OCI-M2 (cell line): Measurements from ENCODE around the gene TMEM204.

Experiments used
- DNase-seq: peaks from one replicate; lab custom pipeline; 2025; ENCODE audit not compliant: unreplicated experiment; lab: John Stamatoyannopoulos, UW

Gene TMEM204

DNA sequence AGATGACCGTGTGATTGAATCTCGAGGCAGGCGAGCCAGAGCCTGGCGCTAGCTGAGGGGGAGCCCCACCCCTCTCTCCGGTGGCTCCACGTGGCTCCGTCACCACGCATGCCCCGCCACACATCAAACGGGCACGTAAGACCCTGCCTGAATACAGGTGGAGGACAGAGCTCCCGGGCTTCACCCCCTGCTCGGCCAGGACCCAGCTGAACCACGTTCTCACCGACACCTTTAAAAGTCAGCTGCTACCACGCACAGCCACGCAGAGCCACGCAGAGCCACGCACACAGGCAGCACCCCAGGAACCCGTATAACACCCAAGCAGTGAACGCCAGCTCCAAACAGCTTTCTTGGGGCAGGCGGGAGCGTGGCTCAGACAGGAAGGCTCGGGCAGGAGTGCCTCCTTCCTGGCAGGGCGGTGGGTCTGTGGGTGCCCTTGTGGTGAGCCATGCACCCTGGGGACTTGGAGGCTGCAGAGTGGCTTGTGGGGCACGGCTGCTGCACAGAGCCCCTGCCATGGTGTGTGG, 4.4 kb downstream of the TMEM204 start:
- DNase-seq, result no peak

DNA sequence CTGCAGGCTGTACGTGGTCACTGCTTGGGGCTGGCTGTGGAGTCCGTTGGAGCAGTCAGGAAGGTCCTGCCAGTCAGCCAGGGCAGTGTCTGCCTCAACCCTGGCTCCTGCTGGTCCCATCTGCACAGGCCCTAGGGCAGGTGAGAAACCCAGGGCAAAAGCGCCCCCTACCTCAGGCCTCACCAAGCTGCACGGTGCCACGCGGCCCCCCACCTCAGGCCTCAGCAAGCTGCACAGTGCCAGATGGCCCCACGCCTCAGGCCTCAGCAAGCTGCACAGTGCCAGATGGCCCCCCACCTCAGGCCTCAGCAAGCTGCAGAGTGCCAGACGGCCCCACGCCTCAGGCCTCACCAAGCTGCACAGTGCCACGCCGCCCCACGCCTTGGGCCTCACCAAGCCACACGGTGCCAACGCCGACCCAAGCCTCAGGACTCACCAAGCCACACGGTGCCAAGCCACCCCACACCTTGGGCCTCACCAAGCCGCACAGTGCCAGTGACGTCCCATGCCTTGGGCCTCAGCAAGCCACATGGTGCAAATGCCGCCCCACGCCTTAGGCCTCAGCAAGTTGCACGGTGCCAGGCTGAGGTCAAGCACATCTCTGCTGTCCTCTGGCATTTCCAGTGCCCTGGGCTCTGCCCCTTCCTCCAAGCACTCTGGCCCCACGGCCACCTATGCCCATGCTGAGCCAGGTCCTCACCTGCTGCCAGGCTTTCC, 5.5 kb downstream of the TMEM204 start:
- no peak for DNase-seq

DNA sequence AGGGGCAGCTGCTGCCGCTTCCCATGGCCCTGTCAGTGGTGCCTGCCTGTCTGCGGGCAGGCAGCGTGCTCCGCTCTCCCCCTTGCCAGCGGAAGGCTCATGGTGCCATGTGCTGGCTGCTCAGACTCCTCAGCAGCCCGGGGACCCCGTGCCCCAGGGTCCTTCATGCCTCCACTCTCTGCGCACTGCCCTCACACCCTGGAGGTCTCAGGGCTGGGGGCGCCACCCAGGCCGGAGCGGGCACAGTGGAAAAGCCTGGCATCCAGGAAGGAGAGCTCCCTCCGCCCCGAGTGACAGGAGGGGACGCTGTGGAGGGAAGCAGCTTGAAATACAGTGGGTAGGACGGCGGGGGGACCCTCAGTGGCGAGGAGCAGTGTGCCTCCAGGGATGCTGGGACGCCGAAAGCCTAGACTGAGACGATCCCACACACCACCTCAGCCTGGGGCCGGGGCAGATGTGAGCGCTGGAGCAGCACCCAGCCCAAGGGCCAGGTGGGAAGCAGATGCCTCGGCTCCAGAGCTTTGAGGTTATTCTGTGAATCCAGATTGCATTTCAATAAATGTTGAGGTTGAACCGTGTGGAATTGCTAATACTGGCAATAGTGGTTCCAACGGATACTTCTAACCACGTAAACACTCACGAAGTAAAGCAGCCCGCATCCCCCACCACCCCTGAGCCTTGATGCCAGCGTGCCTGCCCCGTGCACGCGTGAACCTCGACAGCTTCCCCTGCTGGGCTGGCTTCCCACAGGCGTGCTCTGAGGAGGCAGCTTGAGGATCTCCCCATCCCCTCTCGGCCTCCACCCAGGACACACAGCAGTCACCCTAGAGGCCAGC, 6.5 kb downstream of the TMEM204 start:
- no peak for DNase-seq

DNA sequence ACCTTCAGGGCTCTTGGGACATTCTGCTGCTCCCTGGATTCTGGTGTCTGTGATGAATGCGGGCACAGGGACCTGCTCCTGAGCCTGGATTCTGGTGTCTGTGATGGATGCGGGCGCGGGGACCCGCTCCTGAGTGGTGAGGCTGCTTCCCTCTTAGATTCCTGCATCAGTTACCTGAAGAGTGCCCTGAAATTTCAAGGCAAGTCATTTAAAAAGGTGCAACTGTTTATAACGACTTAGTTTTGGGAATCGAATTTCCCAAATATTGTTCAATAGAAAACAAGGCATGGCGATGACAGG, 7.0 kb downstream of the TMEM204 start:
- DNase-seq, result no peak

GRCh38 chr16:1541293-1542165, 8.1 kb downstream of the TMEM204 start:
- no peak for DNase-seq

GRCh38 chr16:1542166-1542500, 8.7 kb downstream of the TMEM204 start:
- no peak for DNase-seq

DNA sequence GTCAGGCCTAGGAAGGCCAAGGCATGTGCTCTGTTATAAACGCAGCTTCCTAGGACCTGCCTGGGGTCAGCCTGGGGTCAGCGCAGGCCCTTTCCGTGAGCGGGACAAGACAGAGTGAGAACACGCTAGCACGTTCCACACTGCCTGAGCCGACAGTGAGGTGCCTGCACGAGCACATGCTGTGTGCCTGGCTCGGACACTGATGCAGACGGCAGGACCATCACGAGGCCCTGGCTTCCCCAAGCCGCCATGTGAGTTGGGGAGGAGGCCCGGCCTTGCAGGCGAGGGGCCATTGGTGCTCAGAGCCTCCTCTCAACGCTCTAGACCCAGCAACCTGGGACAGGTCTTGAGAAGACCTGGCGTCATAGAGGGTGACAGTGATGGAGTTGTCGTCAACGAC, 9.1 kb downstream of the TMEM204 start:
- DNase-seq, result no peak

DNA sequence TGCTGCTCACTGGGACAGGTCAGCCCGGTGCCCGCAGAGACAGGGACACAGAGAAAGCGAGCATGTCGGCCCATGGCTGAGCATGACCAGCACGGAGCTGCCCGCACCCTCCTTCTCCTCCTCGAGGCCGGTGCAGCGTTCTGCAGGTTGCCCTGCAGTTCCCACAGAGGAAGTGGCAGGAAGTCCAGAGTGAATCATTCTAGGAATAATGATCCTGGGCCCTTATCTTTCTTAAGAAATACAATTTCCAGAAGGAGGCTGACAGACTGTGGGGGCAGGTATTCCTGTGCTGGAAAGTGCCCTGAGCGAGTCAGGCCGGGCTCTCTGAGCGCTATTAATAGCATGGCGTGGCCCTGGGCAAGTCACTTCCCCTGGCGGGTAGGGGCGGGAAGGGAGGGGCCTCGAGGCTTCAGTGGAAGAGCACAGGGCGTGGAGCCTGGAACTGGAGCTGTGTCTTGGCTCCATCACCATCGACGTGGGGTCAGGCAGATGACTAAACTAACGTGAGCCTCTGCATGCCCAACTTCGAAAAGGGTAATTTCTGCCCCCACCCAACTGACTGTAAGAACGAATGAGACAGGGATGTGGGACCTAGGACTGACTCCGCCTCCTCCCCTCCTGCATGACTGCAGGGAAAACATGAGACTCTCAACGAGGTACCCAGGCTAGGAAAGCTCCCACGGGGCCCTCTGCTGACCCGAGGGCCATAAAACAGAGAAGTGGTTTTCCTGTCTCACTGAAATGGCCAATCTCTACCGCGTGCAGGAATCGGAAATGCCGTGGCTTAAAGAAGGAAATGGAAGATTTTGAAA, 9.8 kb downstream of the TMEM204 start:
- DNase-seq, result no peak

DNA sequence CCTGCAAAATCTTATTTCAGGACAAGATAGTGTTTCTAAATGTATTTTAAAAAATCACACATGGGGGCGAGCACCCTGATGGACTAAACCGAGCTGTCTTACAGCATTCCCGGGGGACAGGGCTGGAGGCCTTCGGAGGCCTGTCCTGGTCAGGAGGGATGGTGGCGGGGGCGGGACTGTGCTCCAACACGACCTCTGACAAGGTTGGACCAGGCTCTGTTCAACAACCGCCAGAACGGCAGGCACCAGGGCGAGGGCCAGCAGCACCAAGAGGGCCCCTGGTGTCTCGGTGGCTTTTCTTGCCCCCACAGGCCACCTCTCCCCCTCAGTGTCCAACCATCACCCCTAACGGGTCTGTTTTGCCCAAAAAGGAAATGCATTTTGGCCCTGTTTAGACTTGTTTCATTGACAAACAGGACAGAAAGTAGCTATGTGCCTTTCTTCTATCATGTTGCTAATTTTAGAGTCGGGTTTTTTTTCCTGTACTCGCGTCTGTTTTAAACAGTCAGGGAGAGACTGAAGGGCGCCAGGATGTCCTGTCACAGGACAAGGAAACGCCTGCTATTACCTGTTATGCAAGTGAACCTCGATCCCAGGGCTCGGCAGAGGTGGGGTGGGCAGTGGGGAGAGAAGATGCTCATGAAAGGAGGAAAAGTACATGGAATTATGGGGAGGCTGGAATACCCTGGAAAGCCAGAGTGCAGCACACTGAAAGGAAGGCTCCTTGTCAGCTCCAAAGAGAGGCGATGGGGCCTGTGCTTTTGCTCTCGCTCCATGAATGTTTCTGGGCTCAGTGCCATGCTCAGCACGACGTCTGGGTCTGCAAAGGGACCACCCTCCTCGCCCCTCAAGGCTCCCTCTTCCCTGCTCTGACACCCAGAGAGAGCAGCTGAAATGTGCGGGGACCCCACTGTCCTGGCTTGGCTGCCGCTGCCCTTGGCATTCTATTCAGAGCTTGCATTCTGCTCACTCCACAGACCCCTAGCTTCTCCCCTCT, 11.9 kb downstream of the TMEM204 start:
- DNase-seq, result no peak

DNA sequence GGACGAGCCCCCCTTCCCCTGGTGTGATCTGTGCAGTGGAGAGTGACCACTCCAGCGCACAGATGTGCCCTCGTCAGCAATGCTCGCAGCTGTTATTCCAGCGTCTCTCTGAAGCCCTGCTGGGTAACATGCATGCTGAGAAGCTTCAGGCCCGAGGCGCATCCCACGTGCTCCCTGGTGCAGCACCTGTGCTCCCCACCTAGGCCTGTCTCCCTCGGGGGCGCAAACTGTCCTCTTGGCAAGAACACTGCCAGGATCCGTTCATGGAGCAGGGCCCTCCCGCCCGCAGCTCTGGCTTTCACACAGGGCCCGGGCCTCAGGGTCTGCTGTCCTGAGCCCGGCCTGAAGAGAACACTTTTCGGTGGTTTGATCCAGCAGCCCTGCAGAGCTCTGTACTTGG, 13.0 kb downstream of the TMEM204 start:
- no peak for DNase-seq

- no peak for DNase-seq
These were observed 14.8 kb downstream of the TMEM204 start for GRCh38 chr16:1548233-1548632.

DNA sequence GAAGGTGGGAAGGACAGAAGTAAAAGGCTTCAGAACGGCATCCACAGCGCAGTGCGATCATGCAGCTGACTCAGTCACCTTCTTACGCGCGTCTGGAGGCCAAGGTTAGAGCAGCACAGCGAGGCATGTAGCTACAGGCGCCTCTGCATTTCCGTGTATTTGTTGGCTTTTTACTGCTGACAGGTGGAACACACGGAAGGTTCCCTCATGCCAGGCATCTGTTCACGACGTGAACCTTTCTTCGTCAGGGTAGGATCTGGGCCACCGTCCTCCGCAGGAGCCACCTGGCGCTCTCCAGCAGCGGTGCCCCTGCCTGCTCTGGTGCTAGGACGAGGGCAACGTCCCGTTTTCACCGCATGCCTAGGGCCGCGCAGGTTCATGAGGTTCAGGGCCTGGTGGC, 15.3 kb downstream of the TMEM204 start:
- no peak for DNase-seq

DNA sequence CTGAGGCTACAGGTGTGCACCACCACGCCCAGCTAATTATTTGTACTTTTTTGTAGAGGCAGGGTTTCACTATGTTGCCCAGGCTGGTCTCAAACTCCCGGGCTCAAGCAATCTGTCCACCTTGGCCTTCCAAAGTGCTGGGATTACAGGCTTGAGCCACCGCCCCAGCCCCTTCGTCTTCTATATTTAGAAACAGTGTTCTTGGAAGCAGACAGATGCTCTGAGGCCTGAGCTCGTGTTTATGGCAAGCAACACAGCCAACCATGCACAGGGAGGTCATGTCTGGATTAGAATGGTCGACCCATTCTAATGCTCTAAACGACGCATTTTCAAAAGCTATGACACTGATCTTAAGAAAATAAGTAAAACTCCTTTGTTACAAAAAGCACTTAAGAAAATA, 16.6 kb downstream of the TMEM204 start:
- DNase-seq, result no peak

- DNase-seq, result no peak
These were observed 17.2 kb downstream of the TMEM204 start for GRCh38 chr16:1550696-1551095.

GRCh38 chr16:1551166-1551565, 17.7 kb downstream of the TMEM204 start:
- DNase-seq, result no peak

- DNase-seq, result no peak
These were observed 18.7 kb downstream of the TMEM204 start for GRCh38 chr16:1552129-1552528.

GRCh38 chr16:1553946-1554825, 20.7 kb downstream of the TMEM204 start:
- no peak for DNase-seq

DNA sequence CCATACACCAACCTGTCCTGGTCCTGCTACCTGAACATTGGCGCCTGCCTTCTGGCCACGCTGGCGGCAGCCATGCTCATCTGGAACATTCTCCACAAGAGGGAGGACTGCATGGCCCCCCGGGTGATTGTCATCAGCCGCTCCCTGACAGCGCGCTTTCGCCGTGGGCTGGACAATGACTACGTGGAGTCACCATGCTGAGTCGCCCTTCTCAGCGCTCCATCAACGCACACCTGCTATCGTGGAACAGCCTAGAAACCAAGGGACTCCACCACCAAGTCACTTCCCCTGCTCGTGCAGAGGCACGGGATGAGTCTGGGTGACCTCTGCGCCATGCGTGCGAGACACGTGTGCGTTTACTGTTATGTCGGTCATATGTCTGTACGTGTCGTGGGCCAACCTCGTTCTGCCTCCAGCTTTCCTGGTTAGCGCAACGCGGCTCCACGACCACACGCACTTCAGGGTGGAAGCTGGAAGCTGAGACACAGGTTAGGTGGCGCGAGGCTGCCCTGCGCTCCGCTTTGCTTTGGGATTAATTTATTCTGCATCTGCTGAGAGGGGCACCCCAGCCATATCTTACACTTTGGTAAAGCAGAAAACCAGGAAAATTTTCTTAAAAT, 21.5 kb downstream of the TMEM204 start:
- DNase-seq, result no peak
